ENCODE measurements around the gene KCNA1.

DNA sequence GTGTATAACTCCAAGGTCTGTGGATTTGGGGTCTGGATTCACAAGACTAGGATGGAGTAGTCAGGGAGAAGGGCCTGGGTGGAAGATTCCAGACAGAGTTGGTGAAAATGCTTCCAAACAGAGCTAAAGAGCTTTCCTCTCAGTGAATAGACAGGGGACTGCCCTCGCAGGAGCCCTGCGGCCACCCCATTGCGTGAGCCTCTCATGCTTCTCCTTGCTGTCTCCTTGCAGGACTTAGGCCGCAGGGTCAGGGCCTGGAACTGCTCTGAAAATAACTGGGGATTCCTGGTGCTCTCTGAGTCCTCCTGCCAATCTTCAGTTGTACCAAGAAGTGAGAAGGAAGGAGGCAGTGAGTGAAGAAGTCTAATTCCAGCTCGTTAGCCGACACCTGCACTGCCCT lies 49.0 kb upstream of the KCNA1 start:
- TF ChIP-seq, protein P1, sequence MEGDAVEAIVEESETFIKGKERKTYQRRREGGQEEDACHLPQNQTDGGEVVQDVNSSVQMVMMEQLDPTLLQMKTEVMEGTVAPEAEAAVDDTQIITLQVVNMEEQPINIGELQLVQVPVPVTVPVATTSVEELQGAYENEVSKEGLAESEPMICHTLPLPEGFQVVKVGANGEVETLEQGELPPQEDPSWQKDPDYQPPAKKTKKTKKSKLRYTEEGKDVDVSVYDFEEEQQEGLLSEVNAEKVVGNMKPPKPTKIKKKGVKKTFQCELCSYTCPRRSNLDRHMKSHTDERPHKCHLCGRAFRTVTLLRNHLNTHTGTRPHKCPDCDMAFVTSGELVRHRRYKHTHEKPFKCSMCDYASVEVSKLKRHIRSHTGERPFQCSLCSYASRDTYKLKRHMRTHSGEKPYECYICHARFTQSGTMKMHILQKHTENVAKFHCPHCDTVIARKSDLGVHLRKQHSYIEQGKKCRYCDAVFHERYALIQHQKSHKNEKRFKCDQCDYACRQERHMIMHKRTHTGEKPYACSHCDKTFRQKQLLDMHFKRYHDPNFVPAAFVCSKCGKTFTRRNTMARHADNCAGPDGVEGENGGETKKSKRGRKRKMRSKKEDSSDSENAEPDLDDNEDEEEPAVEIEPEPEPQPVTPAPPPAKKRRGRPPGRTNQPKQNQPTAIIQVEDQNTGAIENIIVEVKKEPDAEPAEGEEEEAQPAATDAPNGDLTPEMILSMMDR (IDR thresholded peaks at IDR 0.05; ENCODE audit: insufficient read depth, low read depth, low read length), result no peak
- no peak for TF ChIP-seq EZH2 (IDR thresholded peaks at IDR 0.05; ENCODE audit: insufficient read depth, low read length)
